ENCODE results near the gene RHBDD3.

- TF ChIP-seq CTCF (IDR thresholded peaks at IDR 0.05) (no peak), POLR2A (IDR thresholded peaks at IDR 0.05) (no peak)
Measured at GRCh38 chr22:29300807-29301601, 33.2 kb upstream of the RHBDD3 start.
